Neuronal stem cell (in vitro differentiated cells): ENCODE data around the gene ZNF665.

Experiments used
- DNase-seq: peaks from one replicate; pipeline ENCODE4 v3.0.0-alpha.2; 2013; ENCODE audit warnings: low spot score
- H2AFZ ChIP-seq: one replicate; pipeline ENCODE4 v1.6.1; 2013; ENCODE audit warnings: mild to moderate bottlenecking, low read length, inconsistent platforms
- H2AK5ac ChIP-seq: 2 replicates; pipeline ENCODE4 v1.6.1; 2013; ENCODE audit warnings: low read depth, mild to moderate bottlenecking, inconsistent platforms, low read length, moderate library complexity, mixed read lengths
- H2BK120ac ChIP-seq: 2 replicates; pipeline ENCODE4 v1.6.1; 2013; ENCODE audit warnings: low read depth, mild to moderate bottlenecking, inconsistent platforms, low read length, moderate library complexity, mixed read lengths
- H2BK12ac ChIP-seq: one replicate; pipeline ENCODE4 v1.6.1; 2013; ENCODE audit warnings: low read length, inconsistent platforms
- H2BK15ac ChIP-seq: 2 replicates; pipeline ENCODE4 v1.6.1; 2013; ENCODE audit warnings: mild to moderate bottlenecking, low read length, inconsistent platforms, mixed read lengths
- H2BK5ac ChIP-seq: one replicate; pipeline ENCODE4 v1.6.1; 2013; ENCODE audit warnings: inconsistent platforms, mild to moderate bottlenecking, low read length, moderate library complexity
- H3K14ac ChIP-seq: one replicate; pipeline ENCODE4 v1.6.1; 2013; ENCODE audit warnings: low read length, inconsistent platforms
- H3K18ac ChIP-seq: 2 replicates; pipeline ENCODE4 v1.6.1; 2013; ENCODE audit warnings: low read length, inconsistent platforms
- H3K23ac ChIP-seq: 2 replicates; pipeline ENCODE4 v1.6.1; 2013; ENCODE audit warnings: low read depth, mild to moderate bottlenecking, mixed read lengths, low read length, inconsistent platforms; ENCODE audit not compliant: poor library complexity
- H3K27ac ChIP-seq: replicated peaks from 3 replicates; pipeline ENCODE4 v1.5.1; 2013; ENCODE audit warnings: low read length, inconsistent platforms
- H3K27me3 ChIP-seq, 3 experiments: 2 replicates each; pipeline ENCODE4 v1.6.1; 2013; ENCODE audit warnings: low read length in 3 of 3, mild to moderate bottlenecking in 2 of 3, inconsistent platforms in 1 of 3, low read depth in 1 of 3, mixed read lengths in 1 of 3, moderate library complexity in 1 of 3; ENCODE audit not compliant: control insufficient read depth in 3 of 3, insufficient read depth in 3 of 3
- H3K36me3 ChIP-seq, 2 donors: replicated peaks in 1 of 2; 2 replicates each; pipeline ENCODE4 v1.6.1; 2013; ENCODE audit warnings: low read length in 2 of 2; ENCODE audit not compliant: control insufficient read depth in 2 of 2, insufficient read depth in 2 of 2
- H3K4ac ChIP-seq: 2 replicates; pipeline ENCODE4 v1.6.1; 2013; ENCODE audit warnings: inconsistent platforms, mild to moderate bottlenecking, low read length, moderate library complexity
- H3K4me1 ChIP-seq, 2 donors: 1 replicate in 1 of 2; 2 replicates in 1 of 2; pipeline ENCODE4 v1.6.1; 2013; ENCODE audit warnings: low read length in 2 of 2, low read depth in 1 of 2; ENCODE audit not compliant: control insufficient read depth in 2 of 2, insufficient read depth in 1 of 2
- H3K4me2 ChIP-seq: one replicate; pipeline ENCODE4 v1.6.1; 2013; ENCODE audit warnings: mild to moderate bottlenecking, low read length, inconsistent platforms; ENCODE audit not compliant: insufficient read depth, poor library complexity, severe bottlenecking
- H3K4me3 ChIP-seq, 2 donors: 2 replicates each; pipeline ENCODE4 v1.5.1; 2013; ENCODE audit warnings: low read length in 2 of 2, mild to moderate bottlenecking in 2 of 2, inconsistent platforms in 1 of 2, moderate library complexity in 1 of 2
- H3K79me1 ChIP-seq: one replicate; pipeline ENCODE4 v1.6.1; 2013; ENCODE audit warnings: low read depth, mild to moderate bottlenecking, inconsistent platforms, low read length, moderate library complexity
- H3K9ac ChIP-seq: one replicate; pipeline ENCODE4 v1.6.1; 2013; ENCODE audit warnings: mild to moderate bottlenecking, low read depth, low read length, inconsistent platforms; ENCODE audit not compliant: poor library complexity
- H3K9me3 ChIP-seq, 2 donors: replicated peaks in 1 of 2; 2 replicates each; pipeline versions ENCODE3 to v1.6.1; 2013; ENCODE audit warnings: low read length in 2 of 2, mild to moderate bottlenecking in 2 of 2, inconsistent platforms in 1 of 2, low read depth in 1 of 2, mixed read lengths in 1 of 2, moderate library complexity in 1 of 2; ENCODE audit not compliant: control insufficient read depth in 2 of 2, insufficient read depth in 1 of 2
- H4K8ac ChIP-seq: one replicate; pipeline ENCODE4 v1.6.1; 2013; ENCODE audit warnings: low read depth, mild to moderate bottlenecking, inconsistent platforms, low read length, moderate library complexity
- H4K91ac ChIP-seq: one replicate; pipeline ENCODE4 v1.6.1; 2013; ENCODE audit warnings: low read length, low read depth, mild to moderate bottlenecking, inconsistent platforms; ENCODE audit not compliant: poor library complexity
- WGBS, 2 donors: extraction: QIAGEN DNeasy Blood & Tissue Kit; methylation state at CpG; one replicate each; pipeline ENCODE4 v1.1.7; 2013; ENCODE audit warnings: missing lambda C conversion rate in 2 of 2, mixed read lengths in 1 of 2; ENCODE audit not compliant: insufficient read length in 2 of 2, insufficient replicate concordance in 1 of 2; ENCODE audit errors: extremely low coverage in 2 of 2; 5-methylcytosine and 5-hydroxymethylcytosine counted together

Gene ZNF665

DNA sequence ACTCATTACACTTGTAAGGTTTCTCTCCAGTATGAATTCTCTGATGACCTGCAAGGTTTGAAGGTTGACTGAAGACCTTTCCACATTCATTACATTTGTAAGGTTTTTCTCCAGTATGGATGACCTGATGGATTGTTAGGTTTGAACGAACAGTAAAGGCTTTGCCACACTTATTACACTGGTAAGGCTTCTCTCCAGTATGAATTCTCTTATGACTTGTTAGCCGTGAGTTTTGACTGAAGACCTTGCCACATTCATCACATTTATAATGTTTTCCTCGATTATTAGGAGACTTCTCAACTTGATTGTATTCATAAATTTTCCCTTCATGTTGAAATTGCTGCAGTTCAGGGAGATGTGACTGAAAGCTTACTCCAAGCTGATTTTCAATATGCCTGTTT, 27.5 kb downstream of the ZNF665 start:
- Histone ChIP-seq H2BK5ac (no peak overlapping the region), H2AK5ac (no peak overlapping the region), H3K18ac (no peak overlapping the region), H2BK12ac (no peak overlapping the region), H4K8ac (no peak overlapping the region), H4K91ac (no peak overlapping the region), H2BK120ac (no peak overlapping the region), H2AFZ (no peak overlapping the region), H3K36me3 (peaks cover 5 to 20% of the 10 kb centered on the region in 2 donors), H3K4me2 (no peak overlapping the region), H3K4ac (no peak overlapping the region), H3K9me3 (peaks cover 15 to 44% of the 10 kb centered on the region in 2 donors), H2BK15ac (no peak overlapping the region), H3K4me1 (no peaks in the 10 kb centered on the region), H3K23ac (no peak overlapping the region), H3K14ac (no peak overlapping the region), H3K79me1 (no peaks in the 10 kb centered on the region), H3K27ac (no peak overlapping the region), H3K9ac (no peak overlapping the region), H3K27me3 (no peaks in the 10 kb centered on the region), H3K4me3 (no peak overlapping the region)
- no CpG with 5 or more reads among the region's 3 CpGs for WGBS, 2 donors
- DNase-seq = no peak

GRCh38 chr19:53161123-53161522, 32.0 kb downstream of the ZNF665 start:
- no peak overlapping the region for H3K27ac ChIP-seq
- peaks cover 5 to 27% of the 10 kb centered on the region in 2 donors for H3K36me3 ChIP-seq
- H2AFZ ChIP-seq = no peak overlapping the region
- no peak overlapping the region for H2BK5ac ChIP-seq
- H4K91ac ChIP-seq = no peak overlapping the region
- H2BK120ac ChIP-seq = no peak overlapping the region
- H3K23ac ChIP-seq = no peak overlapping the region
- H3K79me1 ChIP-seq = peaks cover 1% of the 10 kb centered on the region
- no peak overlapping the region for H3K14ac ChIP-seq
- WGBS, 2 donors = no CpG with 5 or more reads among the region's 3 CpGs
- no peak overlapping the region for H2BK15ac ChIP-seq
- H3K4me2 ChIP-seq = no peak overlapping the region
- no peak overlapping the region for H3K18ac ChIP-seq
- H2AK5ac ChIP-seq = no peak overlapping the region
- no peaks in the 10 kb centered on the region for H3K27me3 ChIP-seq
- H3K4ac ChIP-seq = no peak overlapping the region
- no peak overlapping the region for H3K9ac ChIP-seq
- peaks cover 0 to 4% of the 10 kb centered on the region in 2 donors for H3K4me1 ChIP-seq
- no peak overlapping the region for H2BK12ac ChIP-seq
- no peak for DNase-seq
- peaks cover 15 to 49% of the 10 kb centered on the region in 2 donors for H3K9me3 ChIP-seq
- no peak overlapping the region for H3K4me3 ChIP-seq
- H4K8ac ChIP-seq = no peak overlapping the region

DNA sequence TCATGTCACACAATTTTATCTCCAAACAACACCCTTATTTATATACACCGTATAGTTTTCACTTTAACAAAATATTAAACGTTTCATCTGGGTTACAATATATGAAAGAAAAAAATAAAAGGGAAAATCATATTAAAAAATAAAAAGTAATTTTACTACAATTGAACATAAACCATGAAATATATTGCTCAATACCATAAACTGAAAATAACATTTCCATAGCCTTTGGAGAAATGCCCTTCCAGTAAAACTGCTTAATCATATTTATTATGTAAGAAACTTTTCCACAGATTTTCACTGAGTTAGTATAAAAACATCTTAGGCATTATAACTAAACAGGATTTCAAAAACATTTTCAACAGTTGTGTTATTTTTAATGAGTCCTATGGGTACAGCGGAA, 32.8 kb downstream of the ZNF665 start:
- H3K4me1 ChIP-seq = peaks cover 0 to 4% of the 10 kb centered on the region in 2 donors
- no peak overlapping the region for H3K9ac ChIP-seq
- no peak overlapping the region for H3K4me2 ChIP-seq
- peaks cover 12 to 46% of the 10 kb centered on the region in 2 donors for H3K9me3 ChIP-seq
- H3K4ac ChIP-seq = no peak overlapping the region
- no peak overlapping the region for H2BK5ac ChIP-seq
- no peaks in the 10 kb centered on the region for H3K27me3 ChIP-seq
- no peak overlapping the region for H2BK15ac ChIP-seq
- H4K91ac ChIP-seq = no peak overlapping the region
- no peak overlapping the region for H2AFZ ChIP-seq
- no peak overlapping the region for H2BK12ac ChIP-seq
- H2BK120ac ChIP-seq = no peak overlapping the region
- H3K23ac ChIP-seq = no peak overlapping the region
- DNase-seq = no peak
- no peak overlapping the region for H2AK5ac ChIP-seq
- no peak overlapping the region for H3K14ac ChIP-seq
- H4K8ac ChIP-seq = no peak overlapping the region
- no peak overlapping the region for H3K4me3 ChIP-seq
- H3K18ac ChIP-seq = no peak overlapping the region
- peaks cover 7 to 24% of the 10 kb centered on the region in 2 donors for H3K36me3 ChIP-seq
- 100% methylated on average over 1 to 2 of the region's 3 CpGs for WGBS, 2 donors
- H3K27ac ChIP-seq = no peak overlapping the region
- H3K79me1 ChIP-seq = peaks cover 1% of the 10 kb centered on the region

DNA sequence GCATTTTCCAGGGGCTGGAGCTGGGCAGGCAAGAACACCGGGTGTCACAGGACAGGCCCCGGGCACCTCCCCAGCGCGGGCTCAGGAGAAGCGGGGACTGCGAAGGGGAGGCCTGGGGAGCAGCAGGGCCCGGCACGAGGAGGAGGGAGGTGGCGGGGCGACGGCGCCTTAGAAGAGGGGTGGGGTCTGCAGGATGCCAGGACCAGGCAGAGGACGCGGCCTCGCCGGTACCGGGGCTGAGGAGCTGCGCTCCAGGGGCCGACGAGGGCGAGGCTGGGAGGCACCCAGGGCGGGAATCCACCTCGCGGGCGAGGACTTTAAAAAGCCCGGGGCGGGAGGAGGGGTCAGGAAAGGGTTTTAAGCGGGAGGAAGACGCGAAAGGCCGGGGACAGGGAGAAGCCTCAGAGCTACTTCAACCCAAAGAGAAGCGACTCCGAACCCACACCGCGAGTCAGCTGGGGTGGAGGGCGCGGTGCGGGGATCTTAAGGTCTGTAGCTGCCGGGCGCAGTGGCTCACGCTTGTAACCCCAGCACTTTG, 35.0 kb downstream of the ZNF665 start:
- no peak overlapping the region for H2AK5ac ChIP-seq
- WGBS, 2 donors = no CpG with 5 or more reads among the region's 41 CpGs
- H3K9ac ChIP-seq = peak overlapping the region; percentile 79
- no peak overlapping the region for H2BK12ac ChIP-seq
- H2AFZ ChIP-seq = peak overlapping the region; percentile 95
- peak overlapping the region; percentile 96 for H3K4me2 ChIP-seq
- peaks cover 6 to 35% of the 10 kb centered on the region in 2 donors for H3K9me3 ChIP-seq
- H2BK120ac ChIP-seq = no peak overlapping the region
- H3K4me3 ChIP-seq = peak overlapping the region; percentile 77 to 83
- peak overlapping the region; percentile 89 for H3K18ac ChIP-seq
- peaks cover 1% of the 10 kb centered on the region for H3K79me1 ChIP-seq
- H3K4me1 ChIP-seq = peaks cover 0 to 4% of the 10 kb centered on the region in 2 donors
- H3K27me3 ChIP-seq = no peaks in the 10 kb centered on the region
- peaks cover 9 to 34% of the 10 kb centered on the region in 2 donors for H3K36me3 ChIP-seq
- H3K27ac ChIP-seq = no peak overlapping the region
- peak; percentile 20 for DNase-seq
- no peak overlapping the region for H3K23ac ChIP-seq
- H3K14ac ChIP-seq = no peak overlapping the region
- no peak overlapping the region for H3K4ac ChIP-seq
- H4K8ac ChIP-seq = no peak overlapping the region
- no peak overlapping the region for H4K91ac ChIP-seq
- H2BK5ac ChIP-seq = no peak overlapping the region
- H2BK15ac ChIP-seq = no peak overlapping the region
